Measurements from ENCODE around the gene SLC7A8.

DNA sequence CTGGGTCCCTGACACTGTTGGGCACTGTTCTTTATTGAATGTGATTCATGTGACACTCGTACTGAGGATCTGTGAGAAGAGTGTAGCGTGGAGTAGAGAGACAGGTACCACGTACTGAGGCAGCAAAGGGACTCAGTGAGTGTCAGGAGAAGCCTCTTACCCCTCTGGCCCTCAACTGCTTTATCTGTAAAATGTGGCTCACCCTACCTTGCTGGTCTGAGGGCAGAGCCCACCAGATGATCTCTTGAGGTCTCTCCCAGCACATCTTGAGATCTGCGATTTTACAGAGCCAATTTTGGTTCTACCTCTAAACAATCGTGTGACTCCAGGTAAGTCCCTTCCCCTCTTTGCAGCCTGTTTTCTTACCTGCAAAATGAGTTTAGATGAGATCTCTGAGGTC, 67.5 kb downstream of the SLC7A8 start:
- TF ChIP-seq, protein P1, sequence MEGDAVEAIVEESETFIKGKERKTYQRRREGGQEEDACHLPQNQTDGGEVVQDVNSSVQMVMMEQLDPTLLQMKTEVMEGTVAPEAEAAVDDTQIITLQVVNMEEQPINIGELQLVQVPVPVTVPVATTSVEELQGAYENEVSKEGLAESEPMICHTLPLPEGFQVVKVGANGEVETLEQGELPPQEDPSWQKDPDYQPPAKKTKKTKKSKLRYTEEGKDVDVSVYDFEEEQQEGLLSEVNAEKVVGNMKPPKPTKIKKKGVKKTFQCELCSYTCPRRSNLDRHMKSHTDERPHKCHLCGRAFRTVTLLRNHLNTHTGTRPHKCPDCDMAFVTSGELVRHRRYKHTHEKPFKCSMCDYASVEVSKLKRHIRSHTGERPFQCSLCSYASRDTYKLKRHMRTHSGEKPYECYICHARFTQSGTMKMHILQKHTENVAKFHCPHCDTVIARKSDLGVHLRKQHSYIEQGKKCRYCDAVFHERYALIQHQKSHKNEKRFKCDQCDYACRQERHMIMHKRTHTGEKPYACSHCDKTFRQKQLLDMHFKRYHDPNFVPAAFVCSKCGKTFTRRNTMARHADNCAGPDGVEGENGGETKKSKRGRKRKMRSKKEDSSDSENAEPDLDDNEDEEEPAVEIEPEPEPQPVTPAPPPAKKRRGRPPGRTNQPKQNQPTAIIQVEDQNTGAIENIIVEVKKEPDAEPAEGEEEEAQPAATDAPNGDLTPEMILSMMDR (conservative IDR thresholded peaks at IDR 0.05 in 1 of 2, IDR thresholded peaks at IDR 0.05 in 1 of 2; ENCODE audit: low read depth in 1 of 2, low read length in 2 of 2) = no peak
- TF ChIP-seq EZH2 (IDR thresholded peaks at IDR 0.05; ENCODE audit: low read length, missing control alignments) = no peak
